Astrocyte (in vitro differentiated cells and primary cell): ENCODE results near the gene CHAC1. TPM values are rescaled to one million over a fixed set of nuclear protein-coding genes. Genes with fewer than 3 reads are reported as not detected.

ENCODE experiments used
- DNase-seq: peaks from one replicate; pipeline ENCODE4 v3.0.0-alpha.2; 2010; ENCODE audit warnings: low read depth
- FAIRE-seq: peaks from 2 replicates; lab custom pipeline; 2011; peaks lifted over from hg19 to GRCh38; lab: Jason Lieb, UNC
- H2AFZ ChIP-seq: 2 replicates; pipeline ENCODE4 v1.6.0; 2012; ENCODE audit warnings: low read depth, low read length, inconsistent platforms
- H3K27ac ChIP-seq: 2 replicates; pipeline ENCODE4 v1.5.1; 2011; ENCODE audit warnings: low read depth, low read length, inconsistent platforms
- H3K27me3 ChIP-seq: 2 replicates; pipeline ENCODE4 v1.6.0; 2011; ENCODE audit warnings: low read length, inconsistent platforms; ENCODE audit not compliant: insufficient read depth
- H3K36me3 ChIP-seq: 2 replicates; pipeline ENCODE4 v1.5.1; 2011; ENCODE audit warnings: low read length, inconsistent platforms; ENCODE audit not compliant: insufficient read depth
- H3K4me1 ChIP-seq: 2 replicates; pipeline ENCODE4 v1.5.1; 2011; ENCODE audit warnings: low read length, inconsistent platforms; ENCODE audit not compliant: insufficient read depth
- H3K4me2 ChIP-seq: 2 replicates; pipeline ENCODE4 v1.6.0; 2012; ENCODE audit warnings: low read length, inconsistent platforms
- H3K4me3 ChIP-seq: 2 replicates; pipeline ENCODE4 v1.5.1; 2011; ENCODE audit warnings: low read depth, mild to moderate bottlenecking, low read length, inconsistent platforms; ENCODE audit not compliant: insufficient read depth
- H3K79me2 ChIP-seq: 2 replicates; pipeline ENCODE4 v1.6.0; 2012; ENCODE audit warnings: mild to moderate bottlenecking, low read length, inconsistent platforms; ENCODE audit not compliant: insufficient read depth
- H3K9ac ChIP-seq: 2 replicates; pipeline ENCODE4 v1.6.0; 2012; ENCODE audit warnings: mild to moderate bottlenecking, low read length, inconsistent platforms
- H3K9me3 ChIP-seq: 2 replicates; pipeline ENCODE4 v1.5.1; 2012; ENCODE audit warnings: low read depth, mild to moderate bottlenecking, low read length, inconsistent platforms; ENCODE audit not compliant: insufficient read depth
- H4K20me1 ChIP-seq: 2 replicates; pipeline ENCODE4 v1.6.0; 2012; ENCODE audit warnings: low read length, inconsistent platforms; ENCODE audit not compliant: insufficient read depth
- H3K27ac Mint-ChIP-seq: one replicate; pipeline ENCODE4 v1.8.0; 2021; ENCODE audit warnings: mild to moderate bottlenecking, mixed read lengths; ENCODE audit not compliant: unreplicated experiment
- H3K27me3 Mint-ChIP-seq: one replicate; pipeline ENCODE4 v1.8.0; 2021; ENCODE audit warnings: low read depth, mixed read lengths; ENCODE audit not compliant: unreplicated experiment
- H3K36me3 Mint-ChIP-seq: one replicate; pipeline ENCODE4 v1.8.0; 2021; ENCODE audit warnings: low read depth, mixed read lengths; ENCODE audit not compliant: unreplicated experiment
- H3K4me1 Mint-ChIP-seq: one replicate; pipeline ENCODE4 v1.8.0; 2021; ENCODE audit warnings: low read depth, mixed read lengths; ENCODE audit not compliant: unreplicated experiment
- H3K4me3 Mint-ChIP-seq: one replicate; pipeline ENCODE4 v1.8.0; 2021; ENCODE audit warnings: mild to moderate bottlenecking, moderate library complexity, mixed read lengths; ENCODE audit not compliant: unreplicated experiment
- H3K9me3 Mint-ChIP-seq: one replicate; pipeline ENCODE4 v1.8.0; 2021; ENCODE audit warnings: mild to moderate bottlenecking, mixed read lengths; ENCODE audit not compliant: unreplicated experiment
- EZH2 ChIP-seq: IDR thresholded peaks from 2 replicates; pipeline ENCODE4 v1.6.1; 2012; ENCODE audit warnings: mild to moderate bottlenecking, low read length, inconsistent platforms; ENCODE audit not compliant: insufficient read depth
- total RNA-seq: library from RNA; stranded (reverse); gene quantifications from 2 replicates; pipeline ENCODE4 v1.2.1, GENCODE V29; 2021
- TF ChIP-seq, protein P1 (sequence below): IDR thresholded peaks from 2 replicates; pipeline ENCODE4 v1.5.1; 2011; ENCODE audit warnings: low read depth, mild to moderate bottlenecking, inconsistent platforms, low read length, moderate library complexity; ENCODE audit not compliant: insufficient read depth

Gene CHAC1
- total RNA-seq, 1 donor from 2014 or later = 55.9 TPM

DNA sequence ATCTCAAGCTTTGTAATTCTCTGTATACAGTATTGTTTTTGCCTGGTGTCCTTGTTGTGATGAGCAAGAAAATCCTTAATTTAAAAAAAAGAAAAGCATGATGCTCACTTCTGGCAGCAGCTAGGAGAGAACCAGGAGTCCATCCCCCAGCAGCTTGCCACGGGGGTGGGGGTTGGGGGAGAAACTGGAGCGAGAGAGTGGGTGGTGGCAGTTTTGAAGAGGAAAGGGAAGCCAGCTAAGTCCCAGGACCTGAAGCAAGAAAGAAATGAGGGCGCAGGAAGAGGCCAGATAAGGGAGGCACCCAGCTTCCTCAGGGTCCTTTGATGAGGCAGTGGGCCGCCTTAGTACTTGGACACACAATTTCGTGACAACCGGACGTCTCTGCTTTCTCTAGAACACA lies 23.5 kb downstream of the CHAC1 start:
- Mint-ChIP-seq H3K27ac (peak overlapping the region; percentile 53), H3K9me3 (no peaks in the 10 kb centered on the region), H3K36me3 (peaks cover 25% of the 10 kb centered on the region), H3K4me3 (no peak overlapping the region), H3K4me1 (peaks cover 20% of the 10 kb centered on the region), H3K27me3 (no peaks in the 10 kb centered on the region)
- no peaks in the 10 kb centered on the region for H3K27me3 ChIP-seq
- no peaks in the 10 kb centered on the region for H3K9me3 ChIP-seq
- H3K4me2 ChIP-seq = no peak overlapping the region
- H2AFZ ChIP-seq = no peak overlapping the region
- TF ChIP-seq, protein P1, sequence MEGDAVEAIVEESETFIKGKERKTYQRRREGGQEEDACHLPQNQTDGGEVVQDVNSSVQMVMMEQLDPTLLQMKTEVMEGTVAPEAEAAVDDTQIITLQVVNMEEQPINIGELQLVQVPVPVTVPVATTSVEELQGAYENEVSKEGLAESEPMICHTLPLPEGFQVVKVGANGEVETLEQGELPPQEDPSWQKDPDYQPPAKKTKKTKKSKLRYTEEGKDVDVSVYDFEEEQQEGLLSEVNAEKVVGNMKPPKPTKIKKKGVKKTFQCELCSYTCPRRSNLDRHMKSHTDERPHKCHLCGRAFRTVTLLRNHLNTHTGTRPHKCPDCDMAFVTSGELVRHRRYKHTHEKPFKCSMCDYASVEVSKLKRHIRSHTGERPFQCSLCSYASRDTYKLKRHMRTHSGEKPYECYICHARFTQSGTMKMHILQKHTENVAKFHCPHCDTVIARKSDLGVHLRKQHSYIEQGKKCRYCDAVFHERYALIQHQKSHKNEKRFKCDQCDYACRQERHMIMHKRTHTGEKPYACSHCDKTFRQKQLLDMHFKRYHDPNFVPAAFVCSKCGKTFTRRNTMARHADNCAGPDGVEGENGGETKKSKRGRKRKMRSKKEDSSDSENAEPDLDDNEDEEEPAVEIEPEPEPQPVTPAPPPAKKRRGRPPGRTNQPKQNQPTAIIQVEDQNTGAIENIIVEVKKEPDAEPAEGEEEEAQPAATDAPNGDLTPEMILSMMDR = no peak
- TF ChIP-seq EZH2 = no peak
- FAIRE-seq (no peak), DNase-seq (no peak)
- no peaks in the 10 kb centered on the region for H4K20me1 ChIP-seq
- H3K79me2 ChIP-seq = no peaks in the 10 kb centered on the region
- peaks cover 41% of the 10 kb centered on the region for H3K36me3 ChIP-seq
- H3K9ac ChIP-seq = no peak overlapping the region
- H3K4me1 ChIP-seq = no peaks in the 10 kb centered on the region
- no peak overlapping the region for H3K4me3 ChIP-seq
- no peak overlapping the region for H3K27ac ChIP-seq

DNA sequence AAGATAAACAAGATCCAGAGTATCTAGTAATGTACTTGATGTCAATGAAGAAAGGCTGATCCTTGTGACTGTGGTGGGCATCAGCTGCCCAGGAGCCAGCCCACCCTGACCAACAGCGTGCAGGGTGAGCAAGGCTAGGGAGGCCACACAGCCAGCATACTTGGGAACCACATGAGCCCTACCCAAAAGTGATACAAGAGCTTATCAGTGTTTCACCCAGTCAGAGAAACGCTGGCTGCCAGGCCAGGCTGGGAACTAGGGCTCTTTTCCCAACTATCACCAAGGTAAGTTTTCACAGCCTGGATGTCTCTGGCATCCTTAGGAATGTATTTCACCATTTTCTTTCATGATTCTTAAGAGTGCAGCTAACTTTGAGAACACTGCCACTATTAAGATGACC lies 24.9 kb downstream of the CHAC1 start:
- Histone ChIP-seq H3K9me3 (no peaks in the 10 kb centered on the region), H3K27me3 (no peaks in the 10 kb centered on the region), H3K4me1 (peaks cover 10% of the 10 kb centered on the region), H3K36me3 (peaks cover 43% of the 10 kb centered on the region), H2AFZ (no peak overlapping the region), H4K20me1 (no peaks in the 10 kb centered on the region), H3K4me2 (no peak overlapping the region), H3K27ac (no peak overlapping the region), H3K9ac (no peak overlapping the region), H3K4me3 (no peak overlapping the region), H3K79me2 (no peaks in the 10 kb centered on the region)
- Mint-ChIP-seq H3K9me3 (no peaks in the 10 kb centered on the region), H3K27me3 (no peaks in the 10 kb centered on the region), H3K4me3 (no peak overlapping the region), H3K36me3 (peaks cover 27% of the 10 kb centered on the region), H3K27ac (no peak overlapping the region), H3K4me1 (peaks cover 33% of the 10 kb centered on the region)
- TF ChIP-seq, protein P1 = no peak
- TF ChIP-seq EZH2 = no peak
- DNase-seq = no peak
- FAIRE-seq = no peak

DNA sequence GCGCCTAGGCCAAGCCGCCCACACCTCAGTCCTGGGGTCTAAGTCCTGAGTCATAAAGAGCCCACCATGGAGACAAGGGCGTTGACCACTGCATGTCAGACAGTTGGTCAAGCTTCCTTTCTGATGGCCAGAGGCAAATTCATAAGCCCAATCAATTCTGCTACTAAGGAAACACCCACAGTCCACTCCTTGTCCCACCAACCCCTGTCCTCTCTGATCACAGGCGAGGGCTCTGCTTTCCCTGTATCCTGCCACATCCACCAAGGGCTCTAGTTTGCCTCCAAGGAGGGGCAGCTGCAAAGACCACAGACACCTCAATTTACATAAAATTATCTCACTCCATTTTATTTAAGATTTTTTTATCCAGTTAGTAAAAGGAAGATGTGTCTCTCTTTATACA lies 25.3 kb downstream of the CHAC1 start:
- Histone ChIP-seq H3K27ac (no peak overlapping the region), H3K4me1 (peaks cover 14% of the 10 kb centered on the region), H3K9ac (no peak overlapping the region), H4K20me1 (no peaks in the 10 kb centered on the region), H3K36me3 (peaks cover 44% of the 10 kb centered on the region), H3K9me3 (no peaks in the 10 kb centered on the region), H3K4me2 (no peak overlapping the region), H3K4me3 (no peak overlapping the region), H3K79me2 (no peaks in the 10 kb centered on the region), H3K27me3 (no peaks in the 10 kb centered on the region), H2AFZ (no peak overlapping the region)
- Mint-ChIP-seq H3K27ac (no peak overlapping the region), H3K27me3 (no peaks in the 10 kb centered on the region), H3K4me3 (no peak overlapping the region), H3K4me1 (peaks cover 37% of the 10 kb centered on the region), H3K9me3 (no peaks in the 10 kb centered on the region), H3K36me3 (peaks cover 28% of the 10 kb centered on the region)
- FAIRE-seq (no peak), DNase-seq (no peak)
- no peak for TF ChIP-seq EZH2
- TF ChIP-seq, protein P1 = no peak
